ENCODE results near the gene NEO1. TPM values are rescaled to one million over a fixed set of nuclear protein-coding genes. Genes with fewer than 3 reads are reported as not detected.

Gene NEO1
- total and polyA plus RNA-seq, 2 experiments from 2014 or later = 4.5 to 13.6 TPM

- H3K4me1 ChIP-seq (ENCODE audit: insufficient read depth) = no peaks in the 10 kb centered on the region
- no peak overlapping the region for H2AFZ ChIP-seq
- no peak for TF ChIP-seq EZH2phosphoT487 (IDR thresholded peaks at IDR 0.05; ENCODE audit: insufficient read depth, low read depth)
- no peak for TF ChIP-seq EZH2 (IDR thresholded peaks at IDR 0.05; ENCODE audit: insufficient read depth, poor library complexity, severe bottlenecking)
- H3K4me2 ChIP-seq (ENCODE audit: unreplicated experiment) = no peak overlapping the region
- no peaks in the 10 kb centered on the region for H3K79me2 ChIP-seq (ENCODE audit: insufficient read depth)
- DNase-seq = no peak
- no peak overlapping the region for H3K9ac ChIP-seq
- H3K9me3 ChIP-seq (ENCODE audit: low read depth) = no peaks in the 10 kb centered on the region
- no peak overlapping the region for H3K27ac ChIP-seq
- no peaks in the 10 kb centered on the region for H3K9me2 ChIP-seq (ENCODE audit: insufficient read depth)
- no peaks in the 10 kb centered on the region for H3K36me3 ChIP-seq (ENCODE audit: low read depth)
- no peaks in the 10 kb centered on the region for H4K20me1 ChIP-seq (ENCODE audit: insufficient read depth)
- in situ Hi-C loops (cut with MboI) = no loop called here
- H3K4me3 ChIP-seq = no peak overlapping the region
- H3F3A ChIP-seq (ENCODE audit: insufficient read depth) = no peaks in the 10 kb centered on the region
- peaks cover 3% of the 10 kb centered on the region; the same call in 1 of the 2 replicates for H3K27me3 ChIP-seq (replicated peaks; ENCODE audit: insufficient read depth)
- WGBS, 2 experiments (ENCODE audit: low coverage in 1 of 2, low lambda C conversion rate in 2 of 2, missing lambda C conversion rate in 2 of 2) = 51 to 60% methylated on average over 15 to 17 of the region's 17 CpGs
These were observed 269.5 kb downstream of the NEO1 start for GRCh38 chr15:73321496-73322450.

GRCh38 chr15:73322665-73323373, 270.6 kb downstream of the NEO1 start:
- Histone ChIP-seq H3K36me3 (ENCODE audit: low read depth) (no peaks in the 10 kb centered on the region), H3K9me2 (ENCODE audit: insufficient read depth) (no peaks in the 10 kb centered on the region), H2AFZ (no peak overlapping the region), H4K20me1 (ENCODE audit: insufficient read depth) (no peaks in the 10 kb centered on the region), H3K79me2 (ENCODE audit: insufficient read depth) (no peaks in the 10 kb centered on the region), H3K27ac (no peak overlapping the region), H3K9ac (no peak overlapping the region), H3K4me3 (no peak overlapping the region), H3K4me1 (ENCODE audit: insufficient read depth) (no peaks in the 10 kb centered on the region), H3K9me3 (ENCODE audit: low read depth) (no peaks in the 10 kb centered on the region), H3K4me2 (ENCODE audit: unreplicated experiment) (no peak overlapping the region), H3F3A (ENCODE audit: insufficient read depth) (no peaks in the 10 kb centered on the region), H3K27me3 (replicated peaks; ENCODE audit: insufficient read depth) (peaks cover 3% of the 10 kb centered on the region; the same call in 1 of the 2 replicates)
- TF ChIP-seq EZH2 (IDR thresholded peaks at IDR 0.05; ENCODE audit: insufficient read depth, poor library complexity, severe bottlenecking) (no peak), EZH2phosphoT487 (IDR thresholded peaks at IDR 0.05; ENCODE audit: insufficient read depth, low read depth) (no peak)
- in situ Hi-C loops (cut with MboI) = no loop called here
- no peak for DNase-seq
- WGBS, 2 experiments (ENCODE audit: low coverage in 1 of 2, low lambda C conversion rate in 2 of 2, missing lambda C conversion rate in 2 of 2) = 67% methylated on average over 26 to 34 of the region's 38 CpGs

- H3K9ac ChIP-seq = no peak overlapping the region
- H3K36me3 ChIP-seq (ENCODE audit: low read depth) = no peaks in the 10 kb centered on the region
- no peaks in the 10 kb centered on the region for H3K9me2 ChIP-seq (ENCODE audit: insufficient read depth)
- no peak overlapping the region for H2AFZ ChIP-seq
- in situ Hi-C loops (cut with MboI) = no loop called here
- no peak for DNase-seq
- no peak overlapping the region for H3K4me3 ChIP-seq
- no peaks in the 10 kb centered on the region for H3K4me1 ChIP-seq (ENCODE audit: insufficient read depth)
- no peaks in the 10 kb centered on the region for H3K79me2 ChIP-seq (ENCODE audit: insufficient read depth)
- no peaks in the 10 kb centered on the region for H3F3A ChIP-seq (ENCODE audit: insufficient read depth)
- H3K4me2 ChIP-seq (ENCODE audit: unreplicated experiment) = no peak overlapping the region
- no peaks in the 10 kb centered on the region for H4K20me1 ChIP-seq (ENCODE audit: insufficient read depth)
- 84 to 87% methylated on average over 20 to 30 of the region's 30 CpGs for WGBS, 2 experiments (ENCODE audit: low coverage in 1 of 2, low lambda C conversion rate in 2 of 2, missing lambda C conversion rate in 2 of 2)
- no peak overlapping the region for H3K27ac ChIP-seq
- TF ChIP-seq EZH2phosphoT487 (IDR thresholded peaks at IDR 0.05; ENCODE audit: insufficient read depth, low read depth) (no peak), EZH2 (IDR thresholded peaks at IDR 0.05; ENCODE audit: insufficient read depth, poor library complexity, severe bottlenecking) (no peak)
- H3K27me3 ChIP-seq (replicated peaks; ENCODE audit: insufficient read depth) = peaks cover 3% of the 10 kb centered on the region; the same call in 1 of the 2 replicates
- no peaks in the 10 kb centered on the region for H3K9me3 ChIP-seq (ENCODE audit: low read depth)
These were observed 271.2 kb downstream of the NEO1 start for GRCh38 chr15:73323374-73323955.

DNA sequence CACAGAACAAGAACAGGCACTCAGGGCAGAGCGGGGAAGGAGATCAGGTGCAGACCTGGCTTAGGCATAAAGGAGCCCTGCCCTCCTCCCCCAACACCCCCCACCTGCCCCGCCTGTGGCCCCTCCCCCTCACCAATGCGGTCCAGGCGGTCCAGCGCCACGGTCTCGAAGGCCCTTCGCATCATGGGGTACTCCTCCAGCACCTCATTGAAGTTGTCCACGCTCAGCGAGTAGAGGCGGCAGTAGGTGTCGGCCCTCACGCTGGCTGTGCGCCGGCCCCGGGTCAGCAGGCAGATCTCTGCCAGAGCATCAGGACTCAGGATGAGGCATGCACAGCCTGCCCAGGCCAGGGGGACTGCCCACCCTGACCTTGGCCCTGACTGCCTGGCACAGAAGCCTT, 271.7 kb downstream of the NEO1 start:
- no peak overlapping the region for H3K4me3 ChIP-seq
- peaks cover 3% of the 10 kb centered on the region; the same call in 1 of the 2 replicates for H3K27me3 ChIP-seq (replicated peaks; ENCODE audit: insufficient read depth)
- H3K27ac ChIP-seq = no peak overlapping the region
- no peak overlapping the region for H3K9ac ChIP-seq
- 91 to 94% methylated on average over 15 to 16 of the region's 16 CpGs for WGBS, 2 experiments (ENCODE audit: low coverage in 1 of 2, low lambda C conversion rate in 2 of 2, missing lambda C conversion rate in 2 of 2)
- H3K4me2 ChIP-seq (ENCODE audit: unreplicated experiment) = no peak overlapping the region
- H3F3A ChIP-seq (ENCODE audit: insufficient read depth) = no peaks in the 10 kb centered on the region
- no peak for DNase-seq
- in situ Hi-C loops (cut with MboI) = no loop called here
- no peaks in the 10 kb centered on the region for H3K4me1 ChIP-seq (ENCODE audit: insufficient read depth)
- H3K36me3 ChIP-seq (ENCODE audit: low read depth) = no peaks in the 10 kb centered on the region
- H3K79me2 ChIP-seq (ENCODE audit: insufficient read depth) = no peaks in the 10 kb centered on the region
- TF ChIP-seq EZH2 (IDR thresholded peaks at IDR 0.05; ENCODE audit: insufficient read depth, poor library complexity, severe bottlenecking) (no peak), EZH2phosphoT487 (IDR thresholded peaks at IDR 0.05; ENCODE audit: insufficient read depth, low read depth) (no peak)
- no peaks in the 10 kb centered on the region for H3K9me3 ChIP-seq (ENCODE audit: low read depth)
- H2AFZ ChIP-seq = no peak overlapping the region
- H4K20me1 ChIP-seq (ENCODE audit: insufficient read depth) = no peaks in the 10 kb centered on the region
- H3K9me2 ChIP-seq (ENCODE audit: insufficient read depth) = no peaks in the 10 kb centered on the region
